Measurements from ENCODE around the gene PCDH15.

PCDH15 gene

GRCh38 chr10:54702583-54703485 is 98.2 kb downstream of the PCDH15 start:
- DNase-seq, result no peak

GRCh38 chr10:54691331-54691730 is 109.7 kb downstream of the PCDH15 start:
- no peak for DNase-seq

- DNase-seq, result no peak
Measured at GRCh38 chr10:54682554-54682953, 118.5 kb downstream of the PCDH15 start.

GRCh38 chr10:54681136-54681535 is 119.9 kb downstream of the PCDH15 start:
- no peak for DNase-seq

GRCh38 chr10:54667136-54667535 is 133.9 kb downstream of the PCDH15 start:
- no peak for DNase-seq

GRCh38 chr10:54666192-54666591 is 134.8 kb downstream of the PCDH15 start:
- no peak for DNase-seq

GRCh38 chr10:54665095-54665494 is 135.9 kb downstream of the PCDH15 start:
- DNase-seq, result no peak

- no peak for DNase-seq
Measured at GRCh38 chr10:54660397-54660796, 140.6 kb downstream of the PCDH15 start.

GRCh38 chr10:54656643-54657042 is 144.4 kb downstream of the PCDH15 start:
- no peak for DNase-seq

- DNase-seq, result no peak
Measured at GRCh38 chr10:54653518-54653917, 147.5 kb downstream of the PCDH15 start.

GRCh38 chr10:54650547-54650946 is 150.5 kb downstream of the PCDH15 start:
- DNase-seq, result no peak

GRCh38 chr10:54622017-54622416 is 179.0 kb downstream of the PCDH15 start:
- DNase-seq, result no peak

GRCh38 chr10:54620352-54620751 is 180.7 kb downstream of the PCDH15 start:
- no peak for DNase-seq

- no peak for DNase-seq
Measured at GRCh38 chr10:54614072-54614471, 187.0 kb downstream of the PCDH15 start.

GRCh38 chr10:54613162-54613561 is 187.9 kb downstream of the PCDH15 start:
- DNase-seq, result no peak

GRCh38 chr10:54609423-54609822 is 191.6 kb downstream of the PCDH15 start:
- DNase-seq, result no peak

GRCh38 chr10:54607983-54608382 is 193.0 kb downstream of the PCDH15 start:
- DNase-seq, result no peak

- no peak for DNase-seq
Measured at GRCh38 chr10:54594289-54594688, 206.7 kb downstream of the PCDH15 start.

GRCh38 chr10:54587971-54588370 is 213.1 kb downstream of the PCDH15 start:
- no peak for DNase-seq

- no peak for DNase-seq
Measured at GRCh38 chr10:54585572-54585971, 215.5 kb downstream of the PCDH15 start.

GRCh38 chr10:54577682-54578081 is 223.3 kb downstream of the PCDH15 start:
- DNase-seq, result no peak

- no peak for DNase-seq
Measured at GRCh38 chr10:54576541-54576940, 224.5 kb downstream of the PCDH15 start.

- no peak for DNase-seq
Measured at GRCh38 chr10:54559498-54559897, 241.5 kb downstream of the PCDH15 start.

GRCh38 chr10:54554028-54554427 is 247.0 kb downstream of the PCDH15 start:
- DNase-seq, result no peak

GRCh38 chr10:54550016-54550415 is 251.0 kb downstream of the PCDH15 start:
- DNase-seq, result no peak
